Astrocyte of the spinal cord (primary cell): ENCODE data around the gene TFDP2.
"Not testable (repeated sequence)": the region's sequence is repeated elsewhere in the genome, so short reads cannot be mapped to it uniquely, and the experiment has no call there.

Experiments used
- DNase-seq: peaks from one replicate; pipeline ENCODE4 v3.0.0; 2011; ENCODE audit warnings: low read depth, low spot score
- H3K4me3 ChIP-seq: 2 replicates; pipeline ENCODE4 v1.5.1; 2011; ENCODE audit warnings: low read depth, mild to moderate bottlenecking, low read length, moderate library complexity
- CTCF ChIP-seq: IDR thresholded peaks from 2 replicates; pipeline ENCODE4 v1.5.1; 2012; ENCODE audit warnings: low read depth, mild to moderate bottlenecking, low read length, inconsistent platforms
- in situ Hi-C: cut with HindIII; loops from 2 replicates; pipeline ENCODE4 v1.10.0; 2017; ENCODE audit warnings: low sequenced_read_pairs

TFDP2 gene

GRCh38 chr3:141929341-141929995 is 219.9 kb downstream of the TFDP2 start:
- no peak for TF ChIP-seq CTCF
- in situ Hi-C loops: no loop called here
- DNase-seq: no peak
- no peak overlapping the region for H3K4me3 ChIP-seq

GRCh38 chr3:141928631-141929270 is 220.6 kb downstream of the TFDP2 start:
- DNase-seq: no peak
- in situ Hi-C loops: no loop called here
- TF ChIP-seq CTCF: no peak

GRCh38 chr3:141926929-141927328 is 222.4 kb downstream of the TFDP2 start:
- TF ChIP-seq CTCF: no peak
- DNase-seq: no peak
- in situ Hi-C loops: no loop called here
- no peak overlapping the region for H3K4me3 ChIP-seq

More at GRCh38 chr3:141928631-141929270, 220.6 kb downstream of the TFDP2 start:
- H3K4me3 ChIP-seq: no peak overlapping the region

GRCh38 chr3:141925677-141926076 is 223.7 kb downstream of the TFDP2 start:
- in situ Hi-C loops, DNase-seq: not testable (repeated sequence)

GRCh38 chr3:141921316-141921715 is 228.0 kb downstream of the TFDP2 start:
- no peak for TF ChIP-seq CTCF
- in situ Hi-C loops: no loop called here
- H3K4me3 ChIP-seq: no peak overlapping the region
- no peak for DNase-seq

More at GRCh38 chr3:141925677-141926076, 223.7 kb downstream of the TFDP2 start:
- not testable (repeated sequence) for H3K4me3 ChIP-seq

GRCh38 chr3:141920701-141921100 is 228.6 kb downstream of the TFDP2 start:
- in situ Hi-C loops: no loop called here
- no peak overlapping the region for H3K4me3 ChIP-seq
- TF ChIP-seq CTCF: no peak
- no peak for DNase-seq

- no peak for DNase-seq
- no peak overlapping the region for H3K4me3 ChIP-seq
- no peak for TF ChIP-seq CTCF
- in situ Hi-C loops: no loop called here
Observed at GRCh38 chr3:141915766-141916165, 233.6 kb downstream of the TFDP2 start.
